ENCODE data around the gene HSP90AB1.

Gene HSP90AB1

GRCh38 chr6:44246663-44247337, at the start of gene HSP90AB1:
Gene HSP90AB1 (plus strand): TSS chr6:44247101. CDS start chr6:44248630, 1,529 bp downstream.
- in situ Hi-C loops (cut with MboI; ENCODE audit: low sequenced_read_pairs), result loop anchor here (5.0 kb wide), 1 partner anchor 74 kb away; no protein-coding TSS in a partner anchor

- in situ Hi-C loops (cut with MboI; ENCODE audit: low sequenced_read_pairs), result no loop called here
These were observed 48.2 kb upstream of the HSP90AB1 start for GRCh38 chr6:44198684-44199083.

GRCh38 chr6:44199883-44200282, 47.0 kb upstream of the HSP90AB1 start:
- in situ Hi-C loops (cut with MboI; ENCODE audit: low sequenced_read_pairs), result no loop called here

- in situ Hi-C loops (cut with MboI; ENCODE audit: low sequenced_read_pairs), result no loop called here
These were observed 45.7 kb upstream of the HSP90AB1 start for GRCh38 chr6:44201200-44201599.

GRCh38 chr6:44201638-44202303, 45.1 kb upstream of the HSP90AB1 start:
- in situ Hi-C loops (cut with MboI; ENCODE audit: low sequenced_read_pairs), result no loop called here

- in situ Hi-C loops (cut with MboI; ENCODE audit: low sequenced_read_pairs), result no loop called here
These were observed 44.4 kb upstream of the HSP90AB1 start for GRCh38 chr6:44202332-44202971.

GRCh38 chr6:44202972-44203750, 43.7 kb upstream of the HSP90AB1 start:
- in situ Hi-C loops (cut with MboI; ENCODE audit: low sequenced_read_pairs), result no loop called here

GRCh38 chr6:44203955-44204354, 42.9 kb upstream of the HSP90AB1 start:
- in situ Hi-C loops (cut with MboI; ENCODE audit: low sequenced_read_pairs), result no loop called here

- in situ Hi-C loops (cut with MboI; ENCODE audit: low sequenced_read_pairs), result no loop called here
These were observed 38.9 kb upstream of the HSP90AB1 start for GRCh38 chr6:44207966-44208365.

- in situ Hi-C loops (cut with MboI; ENCODE audit: low sequenced_read_pairs), result no loop called here
These were observed 35.6 kb upstream of the HSP90AB1 start for GRCh38 chr6:44211284-44211683.

- in situ Hi-C loops (cut with MboI; ENCODE audit: low sequenced_read_pairs), result no loop called here
These were observed 32.6 kb upstream of the HSP90AB1 start for GRCh38 chr6:44214307-44214706.

- in situ Hi-C loops (cut with MboI; ENCODE audit: low sequenced_read_pairs), result no loop called here
These were observed 30.1 kb upstream of the HSP90AB1 start, which contains the start of gene MYMX for GRCh38 chr6:44216677-44217331. Gene MYMX (plus strand): TSS chr6:44216926. CDS start chr6:44217472, 546 bp downstream.

- in situ Hi-C loops (cut with MboI; ENCODE audit: low sequenced_read_pairs), result no loop called here
These were observed 29.4 kb upstream of the HSP90AB1 start for GRCh38 chr6:44217332-44218143.

- in situ Hi-C loops (cut with MboI; ENCODE audit: low sequenced_read_pairs), result no loop called here
These were observed 27.7 kb upstream of the HSP90AB1 start for GRCh38 chr6:44219053-44219814.

GRCh38 chr6:44219815-44220784, 26.8 kb upstream of the HSP90AB1 start:
- in situ Hi-C loops (cut with MboI; ENCODE audit: low sequenced_read_pairs), result no loop called here

GRCh38 chr6:44220913-44221290, 26.0 kb upstream of the HSP90AB1 start:
- in situ Hi-C loops (cut with MboI; ENCODE audit: low sequenced_read_pairs), result no loop called here

GRCh38 chr6:44221291-44221960, 25.5 kb upstream of the HSP90AB1 start:
- in situ Hi-C loops (cut with MboI; ENCODE audit: low sequenced_read_pairs), result no loop called here

All from HL-60/S4 (cell line).